GM12878 (cell line): ENCODE data around the gene LCOR. TPM values are rescaled to one million over a fixed set of nuclear protein-coding genes. Genes with fewer than 3 reads are reported as not detected.

Experiments used
- BCLAF1 ChIP-seq: fragments of 450-650 bp; IDR thresholded peaks from 2 replicates; pipeline ENCODE4 v1.6.1; 2017; ENCODE audit warnings: antibody characterized with exemption, mild to moderate bottlenecking, moderate library complexity
- MLLT1 ChIP-seq: fragments of 450-650 bp; IDR thresholded peaks from 2 replicates; pipeline ENCODE4 v1.6.1; 2016; ENCODE audit warnings: mild to moderate bottlenecking
- MTA2 ChIP-seq: fragments of 450-650 bp; IDR thresholded peaks from 2 replicates; pipeline ENCODE4 v1.6.1; 2016; ENCODE audit warnings: low read depth, mild to moderate bottlenecking, moderate library complexity
- MTA3 ChIP-seq: IDR thresholded peaks from 2 replicates; pipeline ENCODE4 v1.6.1; 2012; ENCODE audit warnings: low read length, inconsistent platforms, borderline replicate concordance
- NBN ChIP-seq: fragments of 450-650 bp; IDR thresholded peaks from 2 replicates; pipeline ENCODE4 v1.6.1; 2016
- NR2C1 ChIP-seq: fragments of 450-650 bp; IDR thresholded peaks from 2 replicates; pipeline ENCODE4 v1.6.1; 2017; ENCODE audit warnings: antibody characterized with exemption, mild to moderate bottlenecking, moderate library complexity
- NR2F1 ChIP-seq: fragments of 450-650 bp; conservative IDR thresholded peaks from 2 replicates; pipeline ENCODE4 v1.6.1; 2017; ENCODE audit warnings: mild to moderate bottlenecking
- RB1 ChIP-seq: fragments of 450-650 bp; formaldehyde crosslinking; IDR thresholded peaks from 2 replicates; pipeline ENCODE4 v1.6.1; 2017; ENCODE audit warnings: mild to moderate bottlenecking, borderline replicate concordance
- TCF12 ChIP-seq: IDR thresholded peaks from 2 replicates; pipeline ENCODE4 v1.6.1; 2011; ENCODE audit warnings: low read depth, mild to moderate bottlenecking, low read length
- WRNIP1 ChIP-seq: IDR thresholded peaks from 2 replicates; pipeline ENCODE4 v1.6.1; 2011; ENCODE audit warnings: low read depth, low read length, improper control_type of control experiment, borderline replicate concordance
- ZBTB40 ChIP-seq: fragments of 450-650 bp; IDR thresholded peaks from 2 replicates; pipeline ENCODE4 v1.6.1; 2016; ENCODE audit warnings: mild to moderate bottlenecking, moderate library complexity, borderline replicate concordance
- ZNF592 ChIP-seq: fragments of 450-650 bp; IDR thresholded peaks from 2 replicates; pipeline ENCODE4 v1.6.1; 2017; ENCODE audit warnings: mild to moderate bottlenecking, moderate library complexity
- polyA plus RNA-seq, 11 experiments: library from polyadenylated mRNA; depleted of rRNA in 4 of 11; unstranded in 6 of 11; stranded (reverse) in 5 of 11; fragments of >200 nt; fragmentation: Nextera tagmentation in 4 of 11; fragmentation: Illumina TruSeq in 1 of 11; extraction: Ambion mirVana in 4 of 11; extraction: Trizol in 1 of 11; gene quantifications; 1 replicate in 1 of 11; 2 replicates in 10 of 11; pipeline versions ENCODE4 v1.2.1 to v1.2.3, GENCODE V29; 2011 to 2016; ENCODE audit warnings: inconsistent platforms in 2 of 11, missing spikeins in 2 of 11, low read depth in 1 of 11
- total RNA-seq, 4 experiments: library from RNA; depleted of rRNA in 3 of 4; stranded (reverse); fragments of >200 nt in 3 of 4; fragmentation: Illumina TruSeq in 1 of 4; extraction: Trizol in 1 of 4; gene quantifications; 2 replicates each; pipeline versions ENCODE4 v1.2.1 to v1.2.3, GENCODE V29; 2013 to 2021
- TF ChIP-seq, protein P1 (sequence below): IDR thresholded peaks from 2 replicates; pipeline ENCODE4 v1.6.1; 2012; ENCODE audit warnings: low read depth, low read length, improper control_type of control experiment
- TF ChIP-seq, protein P2 (sequence below): fragments of 450-650 bp; IDR thresholded peaks from 2 replicates; pipeline ENCODE4 v1.6.1; 2014; ENCODE audit warnings: mild to moderate bottlenecking

The LCOR gene
- total and polyA plus RNA-seq, 10 of the 15 experiments (the other 5 are each of a cell fraction or from before 2014, with no cell fraction given) = 1.6 to 22.0 (median 13.2) TPM

GRCh38 chr10:97016728-97017473 lies 184.8 kb downstream of the LCOR start (continued):
- TF ChIP-seq ZNF592 (no peak), WRNIP1 (no peak), TCF12 (peak; percentile 61; the same call in 1 of the 2 replicates), BCLAF1 (no peak), NR2F1 (peak; percentile 97), MTA2 (peak; percentile 56; the same call in 1 of the 2 replicates), NR2C1 (no peak), MTA3 (no peak), ZBTB40 (no peak), MLLT1 (0 out of 2 replicates have a peak, but pooled peaks have one; percentile 30), RB1 (no peak), NBN (peak; percentile 40; the same call in 1 of the 2 replicates)
- TF ChIP-seq, protein P1, sequence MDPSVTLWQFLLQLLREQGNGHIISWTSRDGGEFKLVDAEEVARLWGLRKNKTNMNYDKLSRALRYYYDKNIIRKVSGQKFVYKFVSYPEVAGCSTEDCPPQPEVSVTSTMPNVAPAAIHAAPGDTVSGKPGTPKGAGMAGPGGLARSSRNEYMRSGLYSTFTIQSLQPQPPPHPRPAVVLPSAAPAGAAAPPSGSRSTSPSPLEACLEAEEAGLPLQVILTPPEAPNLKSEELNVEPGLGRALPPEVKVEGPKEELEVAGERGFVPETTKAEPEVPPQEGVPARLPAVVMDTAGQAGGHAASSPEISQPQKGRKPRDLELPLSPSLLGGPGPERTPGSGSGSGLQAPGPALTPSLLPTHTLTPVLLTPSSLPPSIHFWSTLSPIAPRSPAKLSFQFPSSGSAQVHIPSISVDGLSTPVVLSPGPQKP = no peak
- TF ChIP-seq, protein P2, sequence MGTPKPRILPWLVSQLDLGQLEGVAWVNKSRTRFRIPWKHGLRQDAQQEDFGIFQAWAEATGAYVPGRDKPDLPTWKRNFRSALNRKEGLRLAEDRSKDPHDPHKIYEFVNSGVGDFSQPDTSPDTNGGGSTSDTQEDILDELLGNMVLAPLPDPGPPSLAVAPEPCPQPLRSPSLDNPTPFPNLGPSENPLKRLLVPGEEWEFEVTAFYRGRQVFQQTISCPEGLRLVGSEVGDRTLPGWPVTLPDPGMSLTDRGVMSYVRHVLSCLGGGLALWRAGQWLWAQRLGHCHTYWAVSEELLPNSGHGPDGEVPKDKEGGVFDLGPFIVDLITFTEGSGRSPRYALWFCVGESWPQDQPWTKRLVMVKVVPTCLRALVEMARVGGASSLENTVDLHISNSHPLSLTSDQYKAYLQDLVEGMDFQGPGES = no peak
